NCI-H774 (cell line): ENCODE data around the gene ADAM15.

Experiments used
- DNase-seq: peaks from one replicate; lab custom pipeline; 2025; lab: John Stamatoyannopoulos, UW

ADAM15 gene, protein sequence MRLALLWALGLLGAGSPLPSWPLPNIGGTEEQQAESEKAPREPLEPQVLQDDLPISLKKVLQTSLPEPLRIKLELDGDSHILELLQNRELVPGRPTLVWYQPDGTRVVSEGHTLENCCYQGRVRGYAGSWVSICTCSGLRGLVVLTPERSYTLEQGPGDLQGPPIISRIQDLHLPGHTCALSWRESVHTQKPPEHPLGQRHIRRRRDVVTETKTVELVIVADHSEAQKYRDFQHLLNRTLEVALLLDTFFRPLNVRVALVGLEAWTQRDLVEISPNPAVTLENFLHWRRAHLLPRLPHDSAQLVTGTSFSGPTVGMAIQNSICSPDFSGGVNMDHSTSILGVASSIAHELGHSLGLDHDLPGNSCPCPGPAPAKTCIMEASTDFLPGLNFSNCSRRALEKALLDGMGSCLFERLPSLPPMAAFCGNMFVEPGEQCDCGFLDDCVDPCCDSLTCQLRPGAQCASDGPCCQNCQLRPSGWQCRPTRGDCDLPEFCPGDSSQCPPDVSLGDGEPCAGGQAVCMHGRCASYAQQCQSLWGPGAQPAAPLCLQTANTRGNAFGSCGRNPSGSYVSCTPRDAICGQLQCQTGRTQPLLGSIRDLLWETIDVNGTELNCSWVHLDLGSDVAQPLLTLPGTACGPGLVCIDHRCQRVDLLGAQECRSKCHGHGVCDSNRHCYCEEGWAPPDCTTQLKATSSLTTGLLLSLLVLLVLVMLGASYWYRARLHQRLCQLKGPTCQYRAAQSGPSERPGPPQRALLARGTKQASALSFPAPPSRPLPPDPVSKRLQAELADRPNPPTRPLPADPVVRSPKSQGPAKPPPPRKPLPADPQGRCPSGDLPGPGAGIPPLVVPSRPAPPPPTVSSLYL

GRCh38 chr1:155050560-155051341, at the start of gene ADAM15:
Gene ADAM15 (plus strand): TSS chr1:155051316. CDS start chr1:155051387, 71 bp downstream.
- DNase-seq = peak; percentile 89

DNA sequence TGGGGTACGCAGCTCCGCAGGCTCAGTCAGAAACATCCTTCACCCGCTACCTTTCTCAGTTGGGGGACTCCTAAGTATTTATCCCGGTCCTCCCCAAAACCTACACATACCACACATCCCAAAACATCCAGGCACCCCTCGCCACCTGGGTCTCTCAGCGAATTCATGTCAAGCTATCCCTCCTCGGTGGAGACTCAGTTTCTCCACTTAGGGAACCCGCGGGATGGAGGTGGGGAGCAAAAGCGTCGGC, 49.8 kb upstream of the ADAM15 start:
- DNase-seq = no peak

DNA sequence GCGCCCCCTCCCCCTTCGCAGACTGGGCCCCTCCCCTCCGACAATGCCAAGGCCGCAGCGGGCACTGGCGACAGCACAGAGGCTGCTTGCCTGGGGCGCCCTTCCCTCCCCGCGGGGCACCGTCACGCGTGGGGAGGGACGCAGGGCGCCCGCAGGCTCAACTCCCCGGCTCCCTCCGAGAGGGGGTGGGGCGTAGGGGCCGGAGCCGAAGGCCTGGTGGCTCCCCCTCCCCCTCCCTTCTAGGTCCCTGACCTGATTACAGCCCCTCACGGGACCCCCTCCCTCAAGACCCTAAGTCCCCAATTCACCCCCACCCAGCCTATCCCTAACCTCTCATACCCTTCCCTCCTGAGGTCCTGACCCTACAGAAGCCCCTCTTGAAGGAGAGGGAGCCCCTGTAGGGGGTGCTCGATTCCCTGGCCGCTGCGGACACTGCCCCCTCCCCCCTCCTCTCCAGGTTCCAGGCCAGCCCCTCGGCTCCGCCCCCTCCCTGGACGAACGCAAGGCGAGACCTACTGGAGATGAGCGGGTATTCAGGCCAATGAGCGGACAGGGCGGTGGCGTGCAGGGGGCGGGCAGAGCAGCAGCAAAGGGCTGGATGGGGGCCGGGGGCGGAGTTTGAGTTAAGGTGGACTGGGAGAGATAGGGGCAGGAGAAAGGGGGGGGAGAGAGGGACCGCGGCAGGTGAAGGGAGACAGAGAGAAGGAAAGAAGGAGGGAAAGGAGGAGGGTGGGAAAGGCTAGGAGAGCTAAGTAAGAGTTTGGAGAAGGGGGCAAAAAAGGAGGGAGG, 49.2 kb upstream of the ADAM15 start:
- DNase-seq = peak; percentile 99

DNA sequence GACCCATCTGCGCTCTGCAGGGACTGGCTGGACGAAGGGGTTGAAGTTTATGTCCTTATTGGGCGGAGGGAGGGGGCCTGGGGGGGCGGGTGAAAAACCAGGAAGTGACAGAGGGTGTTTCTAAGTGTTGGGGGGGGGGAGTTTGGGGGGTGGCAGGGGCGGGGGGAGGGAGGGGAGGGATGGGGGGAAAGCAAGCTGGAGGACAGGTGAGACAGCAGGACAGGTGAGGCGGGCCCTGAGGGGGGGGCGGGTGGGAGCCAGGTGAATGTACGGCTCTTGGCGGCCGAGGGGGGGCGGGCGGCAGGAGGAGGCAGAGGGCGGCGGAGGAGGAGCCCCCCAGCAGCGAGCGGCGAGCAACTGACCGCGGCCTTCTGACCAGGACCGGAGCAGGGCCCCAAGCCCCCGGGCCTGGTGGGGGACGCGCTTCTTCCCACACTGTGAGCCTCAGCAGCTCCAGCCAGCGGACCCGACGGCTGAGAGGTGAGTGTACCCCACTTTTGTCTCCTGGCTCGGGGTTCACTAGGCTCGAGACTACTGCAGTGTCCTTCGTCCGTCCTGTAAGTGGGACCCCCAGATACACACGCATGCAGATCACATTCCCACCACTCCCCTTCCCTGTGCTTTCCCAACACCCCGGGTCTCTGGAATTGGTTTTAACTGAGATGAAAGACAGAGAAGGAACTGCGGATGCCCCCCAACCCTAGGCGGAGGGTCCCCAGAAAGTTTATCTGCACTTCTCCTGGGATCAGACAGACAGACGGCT, 48.5 kb upstream of the ADAM15 start, which contains the start of gene ZBTB7B:
Gene ZBTB7B, plus strand, starts transcription at position 339 of the 763 bp plus-strand sequence. CDS start 11,859 bp downstream, outside the sequence.
- peak; percentile 51 for DNase-seq

- no peak for DNase-seq
These were observed 47.8 kb upstream of the ADAM15 start for GRCh38 chr1:155003227-155003765.

GRCh38 chr1:155003766-155004351, 47.3 kb upstream of the ADAM15 start:
- DNase-seq = peak; percentile 36

DNA sequence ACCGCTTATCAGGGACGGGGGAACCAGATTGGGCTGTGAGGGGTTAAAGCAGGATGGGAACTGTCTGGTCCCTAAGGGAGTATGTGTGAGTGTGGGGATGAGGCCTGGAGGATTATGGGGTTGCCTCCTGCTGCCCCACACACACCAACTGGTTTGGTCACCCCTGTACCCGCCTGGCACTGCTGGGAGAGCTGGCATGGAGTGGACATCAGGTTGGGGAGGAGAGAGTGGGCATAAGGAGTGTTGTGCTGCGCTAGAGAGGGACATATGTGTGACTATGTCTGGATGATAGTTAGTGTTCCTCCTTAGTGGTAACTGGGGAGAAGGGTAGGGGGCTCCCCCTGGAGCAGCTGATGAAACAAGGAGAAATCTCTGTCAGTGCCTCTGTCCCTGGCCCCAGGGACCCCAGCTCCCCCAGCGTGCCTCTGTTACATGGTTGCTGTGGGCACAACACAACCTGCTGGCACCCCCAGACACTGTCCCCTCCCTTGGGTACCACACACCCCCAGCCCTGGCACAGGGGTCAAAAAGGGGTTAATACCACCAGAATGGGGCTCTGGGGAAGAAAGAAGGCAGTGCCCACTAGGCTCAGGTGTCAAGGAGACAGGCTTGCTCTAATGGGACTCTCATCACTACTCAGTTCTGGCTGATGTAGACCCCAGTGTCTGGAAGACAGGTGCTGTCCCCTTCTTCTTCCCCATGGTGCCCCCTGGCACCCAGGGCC, 46.6 kb upstream of the ADAM15 start:
- no peak for DNase-seq

GRCh38 chr1:155005076-155006011, 45.8 kb upstream of the ADAM15 start:
- DNase-seq = no peak

GRCh38 chr1:155006601-155007101, 44.5 kb upstream of the ADAM15 start:
- DNase-seq = no peak

DNA sequence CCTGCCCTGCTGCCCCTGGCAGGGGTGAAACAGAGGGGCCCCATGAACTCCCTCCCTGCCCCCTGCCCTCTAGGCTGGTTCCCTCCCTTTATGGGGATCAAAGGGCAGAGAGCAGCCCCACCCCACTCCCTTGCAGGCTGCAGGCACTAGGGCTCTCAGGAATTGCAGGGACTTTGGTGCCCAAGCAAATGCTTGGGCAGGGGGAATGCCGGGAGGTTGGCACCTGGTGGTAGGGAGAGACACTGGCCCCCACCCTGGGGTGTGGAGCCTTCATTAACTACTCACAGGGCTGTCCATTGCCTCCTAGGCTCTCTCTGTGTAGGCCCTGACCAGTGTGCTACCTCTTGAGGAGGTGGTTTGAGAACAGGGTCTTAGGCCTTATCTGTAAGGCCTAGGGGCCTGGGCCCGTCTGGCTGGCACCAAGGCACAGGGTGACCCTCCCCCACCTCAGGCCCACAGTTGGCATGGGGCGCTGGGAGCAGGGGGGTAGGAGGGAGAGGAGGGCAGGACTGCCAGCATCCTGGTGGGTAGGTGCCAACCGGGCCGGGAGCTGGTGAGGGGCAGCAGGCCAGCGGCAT, 43.8 kb upstream of the ADAM15 start:
- DNase-seq = no peak

GRCh38 chr1:155008015-155008941, 42.8 kb upstream of the ADAM15 start:
- no peak for DNase-seq

DNA sequence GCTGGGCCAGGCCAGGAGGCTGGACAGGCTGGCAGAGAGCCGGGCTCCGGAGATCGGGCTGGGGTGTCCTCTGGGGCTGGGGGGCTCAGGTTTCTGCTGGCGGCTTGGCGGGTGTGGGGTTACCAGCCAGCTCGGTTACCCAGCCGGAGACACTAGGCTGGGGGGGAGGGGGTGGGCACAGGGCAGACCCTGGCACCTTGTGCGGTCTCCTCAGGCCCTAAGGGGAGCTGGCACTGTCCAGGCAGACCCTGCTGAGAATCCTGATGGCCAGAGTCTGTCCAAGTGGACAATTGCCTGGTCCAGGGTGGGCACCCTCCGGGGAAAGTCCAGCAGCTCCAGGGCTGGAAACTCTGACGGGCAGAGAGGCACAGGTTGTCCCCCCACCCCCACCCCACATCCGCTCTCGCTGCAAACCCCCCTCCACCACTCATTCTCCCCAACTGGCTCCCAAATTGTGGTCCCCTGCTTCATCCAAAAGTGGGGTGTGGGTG, 41.9 kb upstream of the ADAM15 start:
- no peak for DNase-seq

- no peak for DNase-seq
These were observed 41.4 kb upstream of the ADAM15 start for GRCh38 chr1:155009742-155010141.

- no peak for DNase-seq
These were observed 40.8 kb upstream of the ADAM15 start for GRCh38 chr1:155010211-155010918.

- no peak for DNase-seq
These were observed 40.1 kb upstream of the ADAM15 start for GRCh38 chr1:155011004-155011416.
